Hematopoietic multipotent progenitor cell treated with erythropoietin and hydrocortisone succinate and interleukin-3 and kit ligand, for 17 days (in vitro differentiated cells): ENCODE data around the gene BIRC7.

Experiments used
- DNase-seq: peaks from one replicate; pipeline ENCODE4 v3.0.0-alpha.2; 2015; ENCODE audit warnings: low spot score

The BIRC7 gene, protein sequence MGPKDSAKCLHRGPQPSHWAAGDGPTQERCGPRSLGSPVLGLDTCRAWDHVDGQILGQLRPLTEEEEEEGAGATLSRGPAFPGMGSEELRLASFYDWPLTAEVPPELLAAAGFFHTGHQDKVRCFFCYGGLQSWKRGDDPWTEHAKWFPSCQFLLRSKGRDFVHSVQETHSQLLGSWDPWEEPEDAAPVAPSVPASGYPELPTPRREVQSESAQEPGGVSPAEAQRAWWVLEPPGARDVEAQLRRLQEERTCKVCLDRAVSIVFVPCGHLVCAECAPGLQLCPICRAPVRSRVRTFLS

DNA sequence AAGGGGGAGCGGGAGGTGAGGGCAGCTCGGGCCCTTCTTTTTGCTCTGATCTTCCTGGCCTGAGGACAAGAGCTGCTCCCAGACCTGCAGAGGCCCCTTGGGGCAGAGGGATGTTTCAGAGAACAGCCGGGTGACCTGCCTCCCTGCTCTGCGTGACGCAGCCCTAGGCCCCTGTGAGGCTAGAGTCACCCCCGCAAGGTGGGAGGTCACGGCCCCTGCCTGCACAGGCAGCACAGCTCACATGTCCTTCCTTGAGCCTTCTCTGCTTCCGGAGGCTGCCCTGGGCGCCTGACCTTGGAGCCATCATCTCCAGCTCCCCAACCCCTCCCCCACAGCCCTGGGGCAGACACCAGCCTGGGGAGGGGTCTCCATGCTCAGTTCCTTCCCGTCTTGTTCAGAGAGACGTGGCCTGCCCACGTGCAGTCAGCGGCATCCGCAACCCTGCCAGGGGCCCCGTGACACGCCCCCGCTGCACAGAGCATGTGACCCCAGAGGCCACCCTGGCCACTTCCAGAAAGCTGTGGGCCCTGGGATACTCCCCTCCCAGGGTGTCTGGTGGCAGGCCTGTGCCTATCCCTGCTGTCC, at the start of gene BIRC7:
Gene BIRC7 (plus strand): TSS at position 507 of the 585 bp plus-strand sequence. CDS start 192 bp downstream, outside the sequence.
- no peak for DNase-seq

DNA sequence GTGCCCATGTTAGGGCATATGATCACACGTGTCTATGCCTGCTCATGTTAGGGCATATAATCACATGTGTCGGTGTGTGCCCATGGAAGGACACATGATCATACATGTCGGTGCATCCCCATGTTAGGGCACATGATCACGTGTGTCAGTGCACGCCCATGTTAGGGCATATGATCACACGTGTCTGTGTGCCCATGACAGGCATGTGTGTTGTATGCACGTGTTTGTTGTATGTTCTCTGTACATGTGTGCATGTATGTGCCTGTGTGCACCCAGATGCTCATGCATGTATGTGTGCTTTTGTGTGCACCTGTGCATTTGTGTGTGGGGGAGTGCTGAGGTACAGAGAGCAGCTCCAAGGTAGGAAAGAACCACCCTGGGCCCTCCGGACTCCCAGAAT, 49.6 kb upstream of the BIRC7 start:
- DNase-seq, result no peak

DNA sequence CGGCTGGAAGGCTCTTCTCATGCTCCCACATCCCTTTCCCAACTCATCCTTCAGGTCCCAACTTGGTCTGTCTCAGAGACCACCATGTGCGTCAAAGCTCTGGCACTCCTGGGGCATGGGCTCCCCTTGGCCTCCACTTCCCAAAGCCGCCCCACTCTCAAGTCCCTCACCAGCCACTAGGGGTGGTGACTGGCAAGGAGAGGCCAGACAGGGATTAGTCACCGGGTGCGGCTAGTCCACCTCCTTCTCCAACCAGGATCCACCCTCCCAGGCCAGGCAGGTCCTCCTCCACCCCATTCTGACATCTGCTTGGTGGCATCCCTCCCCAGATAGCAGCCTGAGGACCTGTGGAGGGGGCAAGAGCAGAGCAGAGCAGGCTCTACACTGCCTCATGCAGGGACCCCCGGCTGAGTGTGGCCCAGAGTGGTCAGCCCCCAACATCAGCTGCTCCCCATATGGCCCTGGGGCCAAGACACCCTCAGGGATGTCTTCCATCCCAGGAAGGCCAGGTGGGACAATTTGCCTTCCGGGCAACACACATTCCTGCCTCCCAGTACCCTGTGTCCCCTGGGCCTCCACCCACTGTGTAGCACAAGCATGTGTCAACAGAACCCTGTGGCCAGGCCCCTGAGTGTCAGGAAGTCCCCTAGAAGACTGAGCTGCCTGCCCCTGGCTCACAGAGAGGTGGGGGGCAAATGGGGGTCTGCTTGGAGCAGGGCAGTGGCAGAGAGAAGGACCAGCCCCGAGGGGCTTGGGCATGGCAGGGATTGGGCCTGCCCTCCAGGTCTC, 49.0 kb upstream of the BIRC7 start:
- DNase-seq, result no peak

DNA sequence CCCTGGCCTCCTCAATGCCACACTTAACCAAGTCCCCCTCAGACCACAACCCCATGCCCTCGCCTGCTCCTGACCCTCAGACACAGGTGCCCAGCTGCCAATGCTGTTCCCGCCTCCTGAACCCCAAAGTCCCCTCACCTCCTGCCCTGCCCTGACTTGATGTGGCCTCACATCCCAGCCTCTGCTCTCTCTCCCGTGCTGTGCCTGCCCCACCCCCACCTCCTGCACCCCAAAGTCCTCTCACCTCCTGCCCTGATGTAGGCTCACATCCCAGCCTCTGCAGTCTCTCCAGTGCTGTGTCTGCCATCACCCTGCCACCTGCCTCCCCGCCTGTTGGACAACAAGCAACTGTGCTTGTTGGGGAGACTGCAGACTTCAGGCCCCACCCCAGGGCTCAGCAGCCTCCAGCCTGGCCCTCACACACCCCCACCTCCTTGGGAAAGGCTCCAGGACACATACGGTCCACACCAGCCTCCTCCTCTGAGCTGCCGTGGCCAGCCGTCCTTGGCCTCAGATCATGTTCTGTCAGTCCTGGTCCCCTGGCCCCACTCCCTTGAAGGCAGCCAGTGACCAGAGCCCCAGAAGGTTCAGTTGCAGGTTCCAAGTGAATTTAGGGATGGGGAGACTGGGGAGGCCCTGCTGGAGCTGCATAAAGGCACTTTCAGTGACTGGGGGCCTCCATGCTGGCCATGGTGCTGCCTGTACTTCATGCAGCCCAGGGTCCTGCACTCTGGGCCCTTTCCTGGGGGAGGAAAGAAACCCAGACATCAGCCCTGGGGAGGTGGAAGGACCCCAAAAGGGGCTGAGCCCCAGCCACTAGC, 48.2 kb upstream of the BIRC7 start:
- DNase-seq, result no peak

DNA sequence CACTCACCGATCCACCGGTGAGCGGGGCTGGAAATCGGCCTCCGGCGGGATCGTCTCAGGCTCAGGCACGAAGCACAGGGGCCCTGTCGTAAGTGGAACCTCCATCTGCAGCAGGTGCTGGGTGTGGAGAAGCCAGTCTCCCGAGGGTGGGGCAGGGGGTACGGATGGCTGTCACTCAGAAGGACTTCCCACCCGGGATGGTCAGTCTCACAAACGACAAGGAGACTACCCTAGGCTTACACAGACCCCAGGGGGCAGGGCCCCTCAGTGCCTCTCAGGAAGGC, 47.6 kb upstream of the BIRC7 start:
- no peak for DNase-seq

DNA sequence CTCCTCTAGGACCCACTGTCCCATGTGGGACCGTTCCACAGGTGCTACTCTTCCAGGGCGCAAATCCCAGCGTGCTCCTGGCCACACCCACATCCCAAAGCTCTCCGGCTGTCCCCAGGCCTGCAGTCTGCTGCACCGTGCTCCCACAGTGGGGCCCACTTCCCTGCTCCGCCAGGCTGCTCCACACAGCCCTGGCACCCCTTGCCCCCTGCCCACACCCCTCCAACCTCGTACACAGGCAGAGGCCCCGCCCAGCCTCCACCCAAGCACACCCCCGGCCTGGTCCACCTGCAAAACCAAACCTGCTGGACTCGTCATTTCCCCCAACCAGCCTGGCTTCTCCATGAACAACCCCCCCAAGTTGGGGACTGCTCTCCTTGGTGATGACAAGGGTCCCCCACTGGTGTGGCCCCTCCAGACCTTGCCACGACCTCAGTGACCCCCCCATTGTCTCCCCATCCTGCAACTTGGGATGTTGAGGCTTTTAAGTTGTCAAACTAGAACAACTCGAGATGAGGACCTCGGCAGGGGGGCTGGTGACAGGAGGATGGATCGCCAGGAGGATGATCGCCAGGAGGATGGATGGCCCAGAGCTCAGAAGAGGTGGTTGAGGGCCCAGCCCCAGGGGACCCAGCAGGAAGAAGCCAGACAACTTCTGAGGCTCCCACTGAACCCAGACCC, 46.9 kb upstream of the BIRC7 start:
- DNase-seq, result no peak

DNA sequence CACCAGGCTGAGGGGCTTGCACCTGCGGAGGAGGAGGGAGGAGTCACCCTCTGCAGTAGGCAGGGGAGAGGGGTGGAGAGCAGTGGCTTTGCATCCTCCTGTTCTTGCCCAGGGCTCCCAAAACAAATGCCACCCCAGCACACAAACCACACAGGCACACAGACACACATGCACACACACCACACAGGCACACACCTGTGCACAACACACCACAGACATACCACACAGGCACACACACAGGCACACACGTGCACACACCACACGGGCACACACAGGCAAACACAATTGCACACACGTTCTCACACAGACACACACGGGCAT, 46.4 kb upstream of the BIRC7 start:
- no peak for DNase-seq

DNA sequence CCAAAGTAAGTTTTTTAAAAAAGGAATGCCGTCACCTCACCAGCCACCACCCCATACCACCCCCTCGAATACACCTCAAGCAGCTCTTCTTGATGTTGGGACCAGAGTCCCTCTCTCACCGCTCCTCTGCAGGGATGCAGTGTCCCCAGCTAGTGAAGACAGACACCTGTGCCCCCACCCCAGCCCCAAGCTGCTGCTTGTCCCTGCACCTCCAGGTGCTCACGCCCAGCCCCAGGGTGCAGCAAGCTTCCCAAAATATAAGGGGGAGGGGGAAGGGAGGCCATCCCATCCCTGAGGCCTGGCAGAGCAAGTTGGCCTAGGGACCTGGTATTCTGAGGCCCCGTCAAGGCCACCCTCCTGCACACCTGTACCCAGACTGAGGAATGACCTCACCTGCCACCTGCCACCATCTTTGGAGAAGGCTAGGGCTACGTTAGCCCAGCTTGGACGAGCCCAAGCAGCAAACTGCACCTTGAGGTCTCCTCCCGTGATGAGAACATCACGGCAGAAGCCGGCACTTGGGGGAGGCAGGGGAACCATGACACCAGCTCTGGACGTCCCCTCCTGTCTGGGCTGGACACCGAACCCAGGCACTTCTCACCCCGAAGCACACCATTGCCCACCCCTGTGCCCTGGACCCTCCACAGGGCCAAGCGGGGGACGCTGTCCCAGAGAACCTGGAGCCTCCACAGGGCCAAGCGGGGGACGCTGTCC, 45.7 kb upstream of the BIRC7 start:
- DNase-seq, result no peak

DNA sequence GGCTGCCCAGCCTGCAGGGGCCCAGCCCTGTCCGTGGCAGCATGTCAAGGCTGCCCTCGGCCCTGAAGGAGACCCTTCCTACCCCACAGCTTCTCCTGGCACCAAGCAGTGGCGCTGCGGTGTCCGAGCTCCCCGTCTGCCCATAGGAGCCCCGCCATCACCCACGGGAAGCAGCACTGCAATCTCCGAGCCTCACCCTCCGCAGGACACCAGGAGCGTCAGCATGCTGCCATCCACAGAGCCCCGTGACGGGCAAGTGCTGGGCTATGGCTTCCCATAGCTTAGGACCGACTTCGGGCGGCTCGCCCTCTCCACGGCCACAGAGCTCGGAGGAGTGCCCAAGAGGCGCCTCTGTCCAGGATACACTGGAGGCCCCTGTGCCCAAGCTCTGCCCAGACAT, 44.9 kb upstream of the BIRC7 start:
- no peak for DNase-seq

DNA sequence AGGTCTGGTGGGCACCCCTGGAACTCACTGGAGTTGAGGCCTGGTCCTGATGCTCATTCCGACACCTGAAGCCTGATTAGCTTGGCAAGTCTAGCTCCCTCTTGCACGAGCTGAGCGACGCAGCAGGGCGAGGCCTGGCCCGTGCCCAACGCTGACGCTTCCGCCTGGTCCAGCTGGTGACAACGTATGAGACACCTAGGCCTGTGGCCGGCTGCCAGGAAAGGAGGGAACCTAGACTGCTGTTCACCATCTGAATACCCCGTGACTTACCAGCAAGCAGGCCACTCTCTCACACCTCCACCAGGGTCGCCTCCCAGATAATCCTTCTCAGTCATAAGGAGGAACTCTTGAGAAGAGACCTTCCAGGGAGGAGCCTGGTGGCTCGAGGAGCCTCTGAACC, 44.3 kb upstream of the BIRC7 start:
- no peak for DNase-seq

DNA sequence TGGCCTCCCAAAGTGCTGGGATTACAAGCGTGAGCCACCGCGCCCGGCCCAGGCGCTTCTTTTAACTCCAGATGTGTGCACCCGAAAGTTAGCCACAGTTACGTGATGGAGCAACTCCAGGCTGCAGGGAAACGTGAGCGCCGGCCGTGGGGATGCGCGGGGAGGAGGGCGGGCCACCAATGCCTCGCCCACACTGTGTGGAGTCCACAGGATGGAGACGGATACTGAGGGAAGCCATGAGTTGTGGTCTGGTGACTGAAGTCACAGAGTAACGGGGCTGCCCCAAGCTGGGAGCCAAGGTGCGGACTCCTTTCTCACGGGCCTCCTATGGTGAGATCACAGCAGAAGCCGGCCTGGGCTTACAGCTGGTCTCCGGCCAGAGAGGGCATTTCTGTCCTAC, 43.0 kb upstream of the BIRC7 start:
- DNase-seq, result no peak

DNA sequence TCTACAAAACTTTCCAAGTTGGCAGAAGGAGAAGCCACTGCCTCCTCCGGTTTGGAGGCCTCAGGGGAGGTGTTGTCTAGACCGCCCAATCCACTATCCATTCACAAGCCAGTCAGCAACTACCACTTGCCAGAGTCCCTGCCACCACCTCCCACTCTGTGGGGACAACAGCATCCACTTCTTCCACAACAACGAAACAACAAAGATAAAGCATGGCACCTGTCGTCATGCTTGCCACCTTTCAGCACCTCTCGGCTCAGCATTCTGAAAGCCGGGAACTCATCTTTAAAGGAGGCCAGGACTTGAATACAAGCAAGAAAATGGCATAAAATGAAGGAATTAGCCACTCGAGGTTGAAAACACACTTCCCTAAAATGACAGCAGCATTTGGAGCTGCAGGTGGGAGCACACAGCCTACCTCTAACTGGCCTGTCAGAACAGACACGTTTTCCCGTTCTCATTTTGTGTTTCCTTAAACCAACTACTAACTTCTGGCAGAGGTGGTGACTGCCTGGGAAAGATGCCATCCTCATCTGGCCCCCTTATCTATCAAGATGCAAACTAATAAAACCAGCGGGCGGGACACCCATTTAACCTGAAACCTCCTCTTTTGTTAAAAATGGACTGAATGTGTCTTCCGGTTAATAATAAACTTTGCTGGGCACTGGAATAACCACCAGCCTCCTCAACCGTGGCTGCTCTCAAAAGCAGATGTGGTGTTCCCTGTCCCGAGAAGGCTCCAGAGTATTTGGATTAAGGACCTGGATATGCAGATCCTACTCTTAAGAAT, 41.5 kb upstream of the BIRC7 start:
- no peak for DNase-seq

DNA sequence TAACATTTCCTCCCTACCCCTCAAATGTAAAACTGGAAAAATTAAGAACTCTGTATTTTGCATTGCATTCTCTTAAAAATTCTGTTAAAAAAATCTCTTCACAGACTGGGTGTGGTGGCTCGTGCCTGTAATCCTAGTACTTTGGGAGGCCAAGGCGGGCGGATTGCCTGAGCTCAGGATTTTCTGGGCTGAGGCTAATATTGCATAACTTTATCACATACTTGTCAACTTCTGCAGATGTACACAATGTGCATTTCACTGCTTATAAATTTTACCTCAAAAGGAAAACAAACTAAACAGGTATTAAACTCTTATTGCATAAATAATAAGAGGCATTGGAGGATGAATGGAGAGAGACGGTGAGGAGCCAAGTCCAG, 40.9 kb upstream of the BIRC7 start:
- no peak for DNase-seq

DNA sequence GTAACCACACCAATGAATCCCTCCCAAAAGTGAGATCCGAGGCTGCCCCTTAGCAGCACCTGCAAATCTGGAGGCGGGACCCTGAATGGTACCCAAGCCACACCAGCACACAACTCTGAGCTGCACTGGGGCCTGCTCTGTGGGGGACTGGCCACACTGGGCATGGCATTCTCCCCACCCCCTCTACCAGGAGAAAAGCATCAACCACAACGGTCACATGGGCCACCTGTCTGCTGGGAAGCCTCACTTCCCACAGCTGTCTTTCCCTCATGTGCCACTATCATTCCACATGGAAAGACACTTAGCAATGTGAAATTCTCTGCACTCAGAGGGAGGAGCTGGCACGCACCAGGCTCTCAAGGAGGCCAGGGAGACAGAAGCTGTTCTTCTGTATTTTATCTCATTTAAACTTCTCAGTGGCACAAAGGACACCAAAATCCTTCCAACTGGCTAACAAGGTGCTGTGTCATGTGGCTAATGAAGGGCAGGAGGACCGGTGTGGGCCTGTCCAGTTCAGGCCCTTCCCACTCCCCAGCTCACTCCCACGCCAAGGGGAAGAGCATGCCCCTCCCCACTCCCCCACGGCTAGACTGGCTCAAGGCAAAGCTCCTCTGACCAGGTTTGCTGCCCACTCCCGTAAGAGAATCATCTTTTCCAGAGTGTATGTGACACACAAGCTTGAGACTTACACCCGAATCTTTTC, 38.8 kb upstream of the BIRC7 start:
- DNase-seq, result no peak

DNA sequence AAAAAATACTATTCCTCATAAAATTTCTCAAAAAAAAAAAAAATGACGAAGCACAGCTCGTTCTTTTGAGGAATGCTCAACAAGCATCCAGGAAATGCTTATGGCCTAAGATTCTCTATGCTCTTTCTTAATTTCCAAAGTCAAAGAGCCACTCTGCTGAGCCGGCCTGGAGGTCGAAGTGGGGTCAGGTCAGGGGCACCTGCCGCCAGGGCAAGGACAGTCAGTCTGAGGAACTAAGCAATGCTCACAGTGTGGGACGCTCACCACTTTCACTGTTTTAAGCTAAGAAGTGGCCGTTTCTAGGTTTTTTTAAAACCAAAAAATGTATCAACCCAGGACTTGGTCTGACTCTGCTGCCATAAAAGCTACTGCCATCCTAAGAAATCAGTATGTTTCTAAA, 37.1 kb upstream of the BIRC7 start:
- DNase-seq, result no peak

DNA sequence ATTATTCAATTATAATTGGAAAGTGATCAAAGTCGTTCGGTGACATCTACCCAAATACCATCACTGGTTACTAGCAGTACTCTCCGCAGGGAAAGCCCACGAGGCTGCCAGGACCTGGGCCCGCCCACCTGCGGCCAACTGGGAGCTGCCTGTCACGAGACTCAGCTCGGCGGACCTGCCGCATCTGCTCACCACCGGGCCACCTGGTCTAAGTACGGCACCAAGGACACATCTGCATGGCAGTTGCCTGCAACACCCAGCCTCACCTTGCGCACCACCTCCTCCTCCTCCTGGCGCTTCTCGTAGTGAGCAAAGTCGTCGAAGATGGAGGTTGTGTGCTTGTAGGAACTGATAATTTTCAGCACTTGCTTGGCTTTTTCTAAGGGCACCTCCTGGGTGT, 33.7 kb upstream of the BIRC7 start:
- DNase-seq, result no peak

DNA sequence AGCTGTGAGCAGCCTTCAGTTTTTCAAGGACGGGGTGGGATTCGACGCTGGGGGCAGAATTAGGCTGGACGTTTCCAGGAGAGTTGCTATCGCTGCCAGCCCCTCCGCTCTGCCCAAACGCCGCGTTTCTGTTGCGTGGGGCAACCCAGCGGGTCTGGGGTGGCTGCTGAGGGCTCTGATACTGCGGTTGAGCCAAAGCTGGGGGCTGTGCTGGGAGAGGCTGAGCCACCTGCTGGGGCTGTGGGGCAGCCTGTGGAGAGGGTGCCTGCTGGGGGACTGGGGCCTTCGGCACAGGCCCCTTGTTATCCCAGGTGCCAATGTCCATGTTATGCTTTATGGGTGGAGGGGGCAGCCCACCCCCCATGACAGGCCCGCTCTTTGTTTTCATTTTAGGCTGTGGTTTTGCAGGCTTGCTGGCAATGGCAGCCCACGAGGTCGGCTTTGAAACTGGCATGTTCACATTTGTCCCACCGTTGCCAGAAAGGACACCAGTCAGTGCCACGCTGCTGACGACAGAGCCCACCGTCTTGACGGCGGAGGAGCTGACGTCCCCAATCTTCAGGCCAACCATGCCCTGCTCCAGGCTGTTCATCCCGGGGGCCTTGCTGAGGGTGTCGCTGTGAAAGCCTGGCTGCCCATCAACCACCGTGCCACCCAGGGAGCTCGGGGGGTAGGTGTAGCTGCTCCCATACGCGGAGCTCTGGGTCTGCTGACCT, 32.7 kb upstream of the BIRC7 start:
- DNase-seq, result no peak

DNA sequence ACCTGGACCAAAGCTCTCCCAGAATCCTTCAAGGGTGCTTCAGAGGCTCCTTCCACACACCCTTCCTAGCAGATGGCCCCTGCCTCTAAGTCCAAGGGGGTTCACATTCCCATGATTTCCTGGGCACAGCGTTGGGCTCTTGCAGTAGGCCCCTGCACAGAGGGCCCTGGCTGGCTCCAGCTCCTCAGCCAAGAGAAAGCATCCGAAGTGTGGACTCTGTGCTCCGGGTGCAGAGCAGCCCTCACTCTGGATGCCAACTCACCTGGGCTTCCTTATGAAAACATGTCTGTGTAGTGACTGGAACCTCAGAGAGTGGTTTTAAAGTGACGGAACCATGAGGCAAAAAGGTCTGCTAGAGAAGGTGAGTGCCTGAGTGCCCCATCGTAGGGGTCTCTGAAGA, 31.3 kb upstream of the BIRC7 start:
- no peak for DNase-seq

DNA sequence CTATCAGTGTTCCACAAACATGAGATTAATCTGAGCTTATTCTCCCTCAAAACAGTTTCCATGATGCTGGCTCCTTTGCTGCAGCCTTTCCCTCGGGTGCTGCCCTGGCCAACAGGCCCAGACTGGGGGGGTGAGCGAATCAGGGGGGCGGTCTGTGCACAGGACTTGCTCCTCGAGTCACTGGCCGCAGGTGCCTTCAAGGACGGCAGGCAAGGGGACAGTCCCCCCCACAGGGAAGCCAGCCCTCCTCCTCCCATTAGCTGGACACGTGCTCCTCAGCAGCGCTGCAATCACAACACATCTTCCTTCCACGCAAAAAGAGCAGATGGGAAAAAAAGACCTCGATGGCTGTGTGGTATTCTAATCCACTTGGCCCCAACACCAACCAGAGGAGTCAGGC, 29.8 kb upstream of the BIRC7 start:
- no peak for DNase-seq

DNA sequence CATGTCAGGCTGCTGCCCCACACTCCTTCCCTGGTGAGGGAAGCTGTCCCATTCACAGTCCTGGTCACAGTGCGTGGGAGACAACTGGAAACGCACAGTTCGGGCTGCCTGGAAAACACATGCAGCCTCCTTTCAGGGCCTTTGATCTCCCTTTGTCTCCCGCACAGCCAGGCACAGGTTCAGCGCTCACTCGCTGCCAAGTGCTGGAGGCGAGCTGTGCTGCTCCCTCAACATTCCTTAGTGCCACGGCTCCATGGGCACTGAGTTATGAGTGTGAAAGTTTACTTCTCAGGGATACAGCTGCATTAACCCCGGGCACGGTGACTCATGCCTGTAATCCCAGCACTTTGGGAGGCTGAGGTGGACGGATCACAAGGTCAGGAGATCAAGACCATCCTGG, 28.8 kb upstream of the BIRC7 start:
- DNase-seq, result no peak
